Limb (tissue), 2 donors: ENCODE results near the gene NSF.

ENCODE experiments used
- DNase-seq, 2 donors: peaks; one replicate each; pipeline ENCODE4 v3.0.0-alpha.2; 2016; ENCODE audit errors: extremely low spot score in 2 of 2

The NSF gene

DNA sequence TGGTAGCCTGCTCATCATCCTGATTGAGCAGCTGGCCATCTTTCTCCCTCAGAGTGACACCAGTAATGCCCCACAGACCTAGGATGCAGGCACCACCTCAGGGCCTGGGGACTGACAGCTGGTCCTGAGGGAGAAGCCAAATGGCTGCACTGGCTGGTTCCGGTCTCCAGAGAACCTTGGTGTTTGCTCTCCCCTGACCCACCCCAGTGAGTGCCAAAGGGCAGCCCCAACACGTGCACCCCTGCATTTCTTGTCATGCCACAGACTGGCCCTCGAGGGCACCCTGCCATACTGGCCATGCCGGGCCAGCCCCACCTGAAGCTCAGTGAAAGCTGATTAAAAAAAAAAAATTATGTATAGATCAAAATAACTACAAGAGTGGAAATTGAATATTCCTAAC, 127.5 kb downstream of the NSF start:
- DNase-seq = no peak

DNA sequence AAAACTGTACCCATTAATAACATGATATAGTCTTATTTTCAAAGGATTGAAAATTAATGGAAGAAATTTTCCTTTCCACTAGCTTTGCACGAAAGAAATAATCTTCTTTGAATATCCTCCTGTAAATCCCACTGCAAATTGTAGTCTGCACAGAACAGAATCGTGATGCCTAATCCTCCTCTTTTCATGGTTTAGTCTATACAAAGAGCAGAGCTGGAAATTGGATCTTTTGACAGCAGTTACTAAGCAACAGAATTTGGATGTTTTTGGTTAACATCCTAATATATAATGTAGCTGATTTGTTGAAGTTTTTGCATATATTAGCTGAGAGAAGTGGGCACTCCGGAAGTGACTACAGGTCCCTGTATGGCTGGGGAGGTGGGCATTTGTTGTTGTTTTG, 129.4 kb downstream of the NSF start:
- no peak for DNase-seq

DNA sequence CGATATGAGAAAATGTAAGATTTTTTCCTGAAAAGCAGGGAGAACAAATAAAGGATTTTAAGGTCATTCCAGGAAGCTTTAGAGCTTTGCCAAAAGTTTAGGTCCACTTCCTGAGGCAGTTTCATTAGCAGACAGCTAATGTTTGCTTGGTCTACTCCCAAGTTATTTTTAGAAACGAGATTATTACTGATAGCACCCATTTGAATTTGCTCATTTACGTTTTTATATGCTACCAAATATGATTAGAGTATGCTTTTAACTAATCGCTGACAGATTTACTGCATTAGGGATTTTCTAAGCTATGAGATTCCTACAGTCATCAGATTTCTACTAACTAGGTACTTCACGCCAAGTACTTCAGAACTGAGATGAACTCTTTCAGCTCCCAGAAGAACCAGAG, 129.9 kb downstream of the NSF start:
- no peak for DNase-seq

DNA sequence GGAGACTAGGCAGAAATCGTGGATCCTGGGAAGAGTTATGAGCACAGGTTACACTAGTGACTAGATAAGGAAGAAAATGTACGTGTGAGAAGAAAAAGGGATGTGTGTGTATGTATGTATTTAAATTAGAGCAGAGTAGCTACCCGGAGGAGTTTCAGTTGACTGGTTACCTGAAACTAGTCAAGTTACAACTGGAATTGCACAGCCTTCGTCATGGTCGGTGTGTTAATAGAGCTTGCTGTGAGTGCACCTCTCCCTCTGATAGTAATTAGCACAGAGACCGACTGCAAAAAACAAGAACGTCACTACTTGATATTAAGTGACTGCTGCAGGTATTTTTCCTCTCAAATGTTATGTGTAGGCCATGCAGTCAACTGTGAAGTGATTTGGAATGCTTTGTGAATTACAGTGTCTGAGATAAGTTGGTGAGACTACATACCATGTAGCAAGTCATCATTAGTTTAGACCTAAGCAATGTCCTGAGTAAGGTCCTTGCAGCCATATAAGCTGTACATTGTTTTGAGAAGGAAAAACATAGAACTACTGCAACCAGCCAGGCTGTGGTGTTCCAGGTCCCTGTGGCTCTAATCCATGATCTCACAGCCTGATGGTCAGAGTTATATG, 132.3 kb downstream of the NSF start:
- DNase-seq = no peak

DNA sequence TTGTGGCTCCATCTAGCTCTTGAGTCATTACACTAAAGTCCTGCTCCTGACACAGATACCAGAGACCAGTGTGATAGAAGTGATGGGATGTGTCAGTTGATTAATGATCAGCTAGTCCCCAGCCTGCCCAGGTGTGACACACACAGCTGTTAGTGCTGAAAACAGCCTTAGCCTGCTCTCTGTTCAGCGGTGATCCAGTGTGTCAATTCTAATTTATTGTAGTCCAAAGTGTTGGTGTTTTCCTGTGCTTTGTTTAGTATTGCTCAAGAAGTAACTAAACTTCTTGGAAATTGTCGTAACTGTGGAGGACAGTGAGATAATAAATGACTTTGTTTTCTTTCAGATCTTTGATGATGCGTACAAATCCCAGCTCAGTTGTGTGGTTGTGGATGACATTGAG, 135.7 kb downstream of the NSF start:
- DNase-seq = no peak

DNA sequence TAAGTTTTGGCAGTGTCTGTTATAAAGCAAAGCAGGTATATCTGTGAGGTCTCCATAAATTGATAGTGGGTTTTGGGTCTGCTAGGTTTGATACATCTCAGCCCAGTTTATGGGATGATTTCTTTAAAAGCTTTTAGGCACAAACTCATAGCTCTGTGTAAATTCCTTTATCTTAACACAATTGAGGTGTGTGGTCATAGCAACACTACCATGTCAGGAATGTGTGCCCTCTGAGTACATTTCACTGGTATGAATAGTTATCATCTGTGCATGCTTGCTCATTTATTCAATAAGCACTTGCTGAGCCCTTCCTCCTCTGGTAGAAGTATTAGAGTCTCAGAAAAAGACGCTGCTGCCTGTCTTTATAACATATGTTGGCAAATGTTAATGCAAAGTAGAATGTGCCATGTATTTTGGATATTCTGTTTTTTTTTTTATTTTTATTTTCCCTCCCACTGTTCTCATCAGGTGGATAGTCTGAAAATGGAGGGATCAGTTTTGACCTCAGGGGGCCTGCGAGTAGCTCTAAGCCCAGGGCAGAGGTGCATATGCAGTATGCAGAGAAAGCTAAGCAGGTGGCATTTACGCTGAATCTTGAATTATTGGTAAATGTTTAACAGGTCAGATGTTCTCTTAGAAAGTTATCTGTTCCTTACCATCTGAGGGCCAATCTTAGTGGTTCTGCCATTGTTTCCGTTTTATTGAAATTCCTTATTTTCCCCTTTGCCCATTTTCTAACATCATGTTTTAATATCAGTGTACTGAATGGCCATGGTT, 137.3 kb downstream of the NSF start:
- DNase-seq = no peak

DNA sequence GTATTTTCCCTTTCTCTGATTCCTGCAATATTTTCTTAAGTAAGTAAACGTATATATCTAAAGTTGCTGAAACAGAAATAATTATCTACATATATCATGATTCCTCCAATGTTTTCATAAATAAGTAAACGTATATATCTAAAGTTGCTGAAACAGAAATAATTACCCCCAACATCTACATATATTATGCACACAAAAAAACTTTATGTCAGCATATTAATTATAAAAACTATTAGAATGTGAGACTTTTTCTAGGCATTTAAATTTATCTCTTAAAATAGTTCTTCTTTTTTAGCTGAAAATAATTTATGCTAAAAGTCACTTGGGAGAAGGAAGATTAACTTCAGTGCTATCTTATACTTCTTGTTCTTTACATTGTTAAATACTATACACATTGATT, 139.6 kb downstream of the NSF start:
- DNase-seq = no peak

DNA sequence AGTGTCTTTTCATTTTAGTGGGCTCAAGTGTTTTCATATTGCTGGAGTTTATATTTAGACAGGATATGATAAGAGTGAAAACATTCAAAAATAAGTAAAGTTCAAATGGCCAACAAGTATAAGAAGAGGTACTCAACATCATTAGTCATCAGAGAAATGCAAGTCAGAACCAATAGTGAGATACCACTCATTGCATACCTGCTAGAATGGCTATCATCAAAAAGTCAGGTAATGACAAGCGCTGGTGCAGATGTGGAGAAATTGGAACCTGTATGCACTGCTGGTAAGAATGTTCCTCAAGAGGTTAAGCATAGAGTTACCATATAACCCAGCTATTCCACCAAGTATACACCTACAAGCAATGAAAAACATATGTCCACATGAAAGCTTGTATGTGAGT, 140.2 kb downstream of the NSF start:
- no peak for DNase-seq

DNA sequence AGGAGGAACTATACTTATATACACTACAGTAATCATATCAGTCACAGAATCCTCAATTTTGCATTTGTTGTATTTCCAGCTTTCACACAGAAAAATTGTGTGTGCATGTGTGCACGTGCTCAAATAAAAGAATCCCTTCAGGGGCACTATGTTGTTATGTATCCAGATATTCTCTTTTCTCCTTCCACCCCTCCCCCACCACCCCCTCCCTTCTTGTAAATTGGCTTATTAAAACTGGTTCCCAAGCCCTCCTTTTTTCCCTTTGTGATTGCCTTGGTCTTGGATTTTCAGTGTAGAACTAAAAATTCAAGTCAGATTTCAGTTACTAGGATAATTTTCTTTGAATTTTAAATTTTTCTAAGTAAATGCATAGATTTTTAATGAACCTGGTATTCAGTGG, 141.7 kb downstream of the NSF start:
- no peak for DNase-seq

DNA sequence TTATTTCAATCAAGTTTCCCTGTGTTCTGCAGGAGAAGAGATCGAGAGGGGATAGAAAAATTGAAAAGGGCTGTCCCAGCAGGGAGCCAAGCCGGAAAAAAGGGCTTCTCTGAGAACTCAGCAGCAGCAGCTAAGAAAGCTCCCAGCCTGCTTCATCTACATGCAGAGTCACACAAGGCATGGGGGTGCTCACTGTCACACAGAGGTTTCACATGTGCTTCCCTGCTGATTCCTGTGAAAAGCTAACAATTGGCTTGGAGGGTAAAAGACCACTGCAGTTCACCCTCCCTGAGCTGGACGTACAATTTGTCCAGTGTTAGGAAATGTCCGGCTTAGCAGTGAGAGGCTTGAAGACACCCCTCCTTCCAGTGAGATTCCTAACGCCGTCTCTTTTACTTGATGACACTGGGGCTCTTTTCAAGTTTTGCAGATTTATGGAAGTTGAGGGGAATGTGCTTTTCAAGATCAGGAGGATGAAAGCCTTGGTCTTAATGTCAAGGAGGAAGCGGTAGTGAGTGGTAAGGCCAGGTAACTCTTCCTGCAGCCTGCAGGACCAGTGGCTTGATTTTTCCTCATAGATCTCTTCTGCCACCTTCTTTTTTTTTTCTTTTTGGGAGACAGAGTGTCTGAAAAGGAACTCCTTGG, 142.4 kb downstream of the NSF start:
- peak in 1 of 2 donors; percentile 38 for DNase-seq

DNA sequence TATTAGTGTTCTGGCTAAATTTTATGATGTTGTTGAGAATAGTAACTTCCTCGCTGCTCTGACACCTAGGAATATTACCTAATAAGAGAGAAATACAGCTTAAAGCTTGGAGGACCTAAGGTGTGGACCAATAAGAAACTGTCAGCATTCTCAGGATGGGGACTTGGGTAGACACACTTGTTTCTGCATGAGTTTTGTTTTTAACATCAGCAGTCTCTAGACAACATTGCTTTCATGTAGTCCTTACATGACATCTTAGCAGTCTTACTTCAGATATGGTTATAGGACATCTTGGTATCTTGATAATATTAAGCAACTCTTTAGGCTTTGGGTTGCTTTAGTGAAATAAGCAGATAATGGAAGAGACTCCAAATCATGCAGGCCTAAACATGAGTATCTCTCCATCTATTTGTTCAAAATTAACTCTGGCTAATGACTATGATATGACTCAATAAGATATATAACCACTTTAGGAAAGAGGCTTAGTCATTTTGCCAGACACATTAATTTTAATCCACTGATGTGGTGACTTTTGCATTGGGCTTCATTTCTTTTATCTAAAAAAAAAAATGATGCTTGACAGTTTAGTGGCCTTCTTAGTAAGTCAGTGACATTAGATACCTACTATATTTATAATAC, 143.5 kb downstream of the NSF start:
- no peak for DNase-seq

DNA sequence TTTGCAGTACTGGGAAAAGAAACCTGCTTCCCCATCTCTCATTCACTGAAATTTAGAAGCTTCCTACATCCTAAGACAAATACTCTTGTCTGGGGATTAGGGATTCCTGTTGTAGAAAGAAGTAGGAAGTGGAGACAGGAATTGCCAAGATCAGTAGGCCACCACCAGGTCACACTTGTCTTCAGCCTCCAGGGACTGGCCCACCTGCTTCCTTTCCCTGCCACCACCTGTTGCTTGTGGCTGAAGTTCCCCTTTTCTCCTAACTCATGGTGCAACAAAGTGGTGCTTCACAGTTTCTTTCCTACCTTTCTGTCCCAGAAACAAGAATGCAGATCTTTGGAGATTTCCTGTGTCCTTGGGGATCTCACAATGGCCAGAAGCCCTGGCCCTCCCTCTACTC, 145.6 kb downstream of the NSF start:
- no peak for DNase-seq

DNA sequence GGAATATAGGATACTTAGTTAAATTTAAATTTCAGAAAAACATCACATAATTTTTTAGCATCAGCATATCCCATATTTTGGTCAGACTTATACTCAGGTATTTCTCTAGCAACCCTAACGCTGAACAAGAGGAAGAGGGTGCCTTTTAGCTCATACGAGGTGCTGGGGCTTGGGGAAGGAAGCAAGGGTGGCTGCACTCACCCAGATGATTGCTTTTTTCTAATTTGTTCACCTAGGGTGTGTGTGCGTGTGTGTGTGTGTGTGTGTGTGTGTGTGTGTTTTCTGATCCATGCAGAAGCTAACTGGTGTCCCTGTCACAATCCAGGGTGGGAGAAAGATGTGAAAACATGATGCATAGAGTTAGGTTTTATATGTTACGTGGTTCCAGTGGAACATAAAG, 146.9 kb downstream of the NSF start:
- no peak for DNase-seq

DNA sequence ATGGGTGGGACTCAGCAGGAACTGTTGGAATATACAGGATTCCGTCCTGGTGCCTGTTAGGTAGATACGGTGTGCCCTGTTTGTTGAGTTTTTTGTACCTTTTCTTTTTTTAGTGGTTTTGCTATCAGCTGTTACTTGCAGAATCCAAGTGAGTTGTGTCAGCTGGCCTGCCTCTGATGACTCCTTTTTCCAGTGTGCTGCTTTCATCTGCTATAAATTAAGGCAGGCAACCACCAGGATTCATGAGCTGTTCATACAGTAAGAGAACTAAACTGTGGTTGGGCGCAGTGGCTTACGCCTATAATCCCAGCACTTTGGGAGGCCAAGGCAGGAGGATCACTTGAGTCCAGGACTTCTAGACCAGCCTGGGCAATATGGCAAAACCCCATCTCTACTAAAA, 148.1 kb downstream of the NSF start:
- DNase-seq = no peak

DNA sequence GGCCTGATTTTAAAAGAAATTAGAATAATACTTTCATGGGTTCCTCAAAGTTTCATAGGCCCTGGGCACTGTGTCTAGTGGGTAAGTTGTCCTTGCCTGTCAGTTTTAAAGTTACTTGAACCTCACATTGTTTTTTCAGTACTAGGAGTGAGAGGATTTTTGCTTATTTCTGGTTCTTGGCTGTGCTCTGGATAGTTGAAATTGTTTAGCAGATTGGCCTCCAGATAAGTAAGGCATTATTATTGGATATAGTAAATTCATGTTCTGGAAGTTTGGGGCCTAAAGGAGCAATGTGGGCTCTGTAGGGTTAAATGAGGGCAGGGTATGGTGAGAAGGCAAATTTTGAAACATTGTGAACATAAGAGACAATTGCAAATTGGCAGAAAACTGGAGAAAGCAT, 149.5 kb downstream of the NSF start:
- DNase-seq = no peak

DNA sequence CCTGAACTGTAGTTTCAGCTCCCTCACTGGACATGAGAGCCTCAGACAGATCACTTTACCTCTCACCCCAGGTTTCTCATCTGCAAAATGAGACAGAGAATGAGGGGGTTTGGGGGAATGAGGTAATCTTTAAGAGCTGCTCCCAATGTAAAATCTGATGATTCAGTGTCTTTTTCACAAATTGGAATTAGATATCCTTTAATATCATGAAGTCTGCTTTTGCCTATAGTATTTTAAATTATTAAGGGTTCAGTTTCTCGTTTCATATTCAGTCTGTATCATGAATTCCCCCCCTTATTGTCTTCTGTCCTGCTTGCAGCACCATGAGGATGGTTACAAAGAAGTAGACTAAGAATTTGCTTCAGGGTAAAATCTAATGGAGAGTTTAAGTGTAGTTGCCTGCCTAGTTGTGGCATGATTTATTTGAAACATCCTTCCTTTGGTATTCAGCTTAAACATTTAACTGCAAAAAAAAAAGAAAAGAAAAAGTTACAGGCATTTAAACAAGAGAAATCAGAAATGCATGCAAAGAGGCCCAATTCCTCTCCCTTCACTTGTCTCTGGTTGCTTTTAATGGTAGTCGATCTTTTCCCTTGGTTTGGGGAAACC, 150.8 kb downstream of the NSF start:
- DNase-seq = no peak

DNA sequence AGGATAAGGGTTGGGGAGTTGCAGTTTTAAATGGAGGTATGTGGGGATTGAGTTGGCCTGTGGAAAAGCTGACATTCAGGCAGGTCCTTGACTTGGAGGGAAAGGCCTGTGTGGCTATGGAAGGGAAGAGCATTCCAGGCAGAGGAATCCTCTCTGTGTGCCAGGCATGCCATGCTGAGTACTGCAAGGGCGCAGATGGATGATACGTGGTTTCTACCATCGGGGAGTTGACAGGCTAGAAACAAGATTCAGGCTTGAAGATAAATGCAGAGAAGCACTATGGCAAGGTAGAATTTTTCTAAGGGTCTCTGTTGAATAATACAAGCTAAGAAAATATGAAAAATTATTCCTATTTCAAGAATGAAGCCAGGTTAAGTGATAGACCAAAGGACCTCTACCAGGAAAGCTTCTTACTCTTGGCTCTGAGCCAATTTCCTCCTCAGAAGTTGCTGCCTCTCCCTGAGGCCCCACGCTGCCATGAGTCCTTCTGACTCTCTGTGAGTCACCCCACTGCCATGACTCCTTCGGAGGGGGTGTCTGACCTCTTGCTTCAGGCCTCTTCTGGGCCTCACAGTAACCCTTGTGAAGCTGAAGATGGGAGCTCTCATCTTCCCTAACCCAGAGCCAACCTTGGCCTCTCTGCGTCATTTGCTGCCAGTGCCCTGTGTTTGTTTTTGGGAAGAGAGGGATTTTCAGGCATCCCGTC, 152.2 kb downstream of the NSF start:
- no peak for DNase-seq

DNA sequence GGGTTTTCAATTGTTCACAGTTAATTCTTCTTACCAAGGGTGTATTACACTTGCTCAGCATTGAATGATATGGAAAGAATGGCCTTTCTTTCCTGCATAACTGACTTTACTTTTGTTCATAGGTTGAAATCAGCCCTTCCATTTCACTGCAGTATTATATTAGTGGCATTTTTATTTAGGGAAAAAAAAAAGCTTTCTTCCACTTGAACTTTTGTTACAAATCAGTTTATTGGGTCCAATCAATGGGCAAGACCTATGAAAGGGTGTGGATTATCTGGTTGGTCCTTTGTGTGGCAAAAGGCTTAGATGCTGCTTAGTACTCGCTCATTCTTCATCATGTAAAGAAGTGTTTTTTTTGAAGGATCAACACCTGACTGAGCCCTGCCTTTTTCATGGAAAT, 154.0 kb downstream of the NSF start:
- no peak for DNase-seq

DNA sequence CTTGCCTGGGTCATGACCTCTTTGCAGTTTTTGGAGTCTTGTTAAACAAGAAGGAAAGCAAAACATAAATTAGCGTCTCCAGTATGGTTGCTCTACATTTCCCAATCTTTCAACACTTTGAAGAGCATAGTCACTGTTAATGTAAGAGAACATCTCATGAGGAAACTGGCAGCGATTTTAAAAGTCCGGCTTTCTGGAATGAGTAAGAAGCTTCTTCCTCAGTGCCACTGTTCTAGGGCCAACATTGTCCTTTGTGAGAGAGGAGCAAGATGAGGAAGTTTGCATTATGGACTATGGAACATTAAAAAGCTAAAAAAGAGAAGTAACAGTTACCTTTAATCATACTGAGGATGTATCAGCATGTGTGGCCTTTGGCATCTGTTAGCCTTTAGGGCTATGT, 154.9 kb downstream of the NSF start:
- DNase-seq = no peak

DNA sequence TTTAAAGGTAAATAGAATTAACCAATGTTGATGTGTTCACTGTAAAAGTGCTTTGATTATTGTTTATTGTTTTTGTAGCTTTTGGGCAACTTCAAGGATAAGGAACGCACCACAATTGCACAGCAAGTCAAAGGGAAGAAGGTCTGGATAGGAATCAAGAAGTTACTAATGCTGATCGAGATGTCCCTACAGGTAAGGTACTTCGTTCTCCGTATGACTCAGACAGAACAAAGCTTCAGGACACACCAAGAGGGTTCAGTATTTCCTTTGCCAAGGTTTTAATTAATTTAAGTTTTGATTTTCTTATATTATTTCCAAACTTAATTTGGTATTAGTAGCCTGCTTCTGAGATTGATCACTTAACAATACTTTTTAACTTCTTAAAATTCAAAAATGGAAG, 161.0 kb downstream of the NSF start:
- no peak for DNase-seq

DNA sequence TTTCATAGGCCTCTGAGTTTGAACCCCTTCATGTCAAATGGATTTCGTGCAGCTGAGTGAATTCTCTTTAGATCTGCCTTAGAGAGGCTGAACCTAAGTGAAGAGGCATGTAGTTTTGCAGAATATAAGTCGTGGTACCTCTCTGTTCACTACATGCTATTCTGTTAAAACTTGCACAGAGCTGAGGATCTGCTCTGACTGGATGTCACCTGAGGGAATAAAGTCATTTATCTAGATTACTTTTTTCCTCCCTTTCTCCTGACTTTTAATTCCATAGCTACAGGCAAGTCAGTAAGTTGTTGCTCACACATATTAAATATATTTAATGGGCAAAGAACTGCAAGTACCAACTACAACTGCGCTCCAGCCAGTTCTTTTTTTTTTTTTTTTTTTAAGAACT, 163.3 kb downstream of the NSF start:
- DNase-seq = no peak
